PC-3 (cell line): ENCODE measurements around the gene SORL1. TPM values are rescaled to one million over a fixed set of nuclear protein-coding genes. Genes with fewer than 3 reads are reported as not detected.

Experiments
- ATAC-seq: fragments of 200-7000 bp; cut with Tn5 transposase; 2 replicates; pipeline ENCODE4 v1.9.1; 2020; ENCODE audit warnings: mild to moderate bottlenecking, moderate library complexity
- BruUV-seq: library from RNA; stranded (reverse); fragments of 400-500 nt; replicated peaks from 2 replicates; lab custom pipeline; 2021; lab: Mats Ljungman, UMichigan
- CTCF ChIA-PET: fragments of 300-600 bp; sonication (Branson Sonifier 250); formaldehyde crosslinking; loops from one replicate; lab custom pipeline; 2022; ENCODE audit warnings: antibody characterized with exemption; lab: Charles Lee
- POLR2A ChIA-PET: fragments of 300-600 bp; sonication (Branson Sonifier 250); formaldehyde crosslinking; loops from one replicate; lab custom pipeline; 2022; ENCODE audit warnings: antibody characterized with exemption; ENCODE audit not compliant: unreplicated experiment; lab: Charles Lee
- DNase-seq: peaks from one replicate; pipeline ENCODE4 v3.0.0-alpha.2; 2015
- H2AFZ ChIP-seq: fragments of 300-600 bp; sonication (generic); 2 replicates; pipeline ENCODE4 v1.6.0; 2016; ENCODE audit warnings: antibody characterized with exemption, low read length
- H3F3A ChIP-seq: fragments of 300-600 bp; sonication (generic); one replicate; pipeline ENCODE4 v1.6.0; 2017; ENCODE audit warnings: antibody characterized with exemption, low read length, control low read depth, mild to moderate bottlenecking; ENCODE audit not compliant: unreplicated experiment
- H3K27ac ChIP-seq: fragments of 300-600 bp; sonication (generic); 2 replicates; pipeline ENCODE4 v1.5.1; 2016; ENCODE audit warnings: mild to moderate bottlenecking, low read length
- H3K27me3 ChIP-seq: fragments of 300-600 bp; sonication (generic); 2 replicates; pipeline ENCODE4 v1.6.1; 2016; ENCODE audit warnings: low read length, mixed read lengths
- H3K36me3 ChIP-seq: fragments of 300-600 bp; sonication (generic); 2 replicates; pipeline ENCODE4 v1.6.1; 2016; ENCODE audit warnings: low read depth, mixed run types, low read length, mixed read lengths
- H3K4me1 ChIP-seq: fragments of 300-600 bp; sonication (generic); 2 replicates; pipeline ENCODE4 v1.5.1; 2016; ENCODE audit warnings: low read length; ENCODE audit not compliant: insufficient read depth
- H3K4me2 ChIP-seq: fragments of 300-600 bp; sonication (generic); 2 replicates; pipeline ENCODE4 v1.6.0; 2016; ENCODE audit warnings: low read length
- H3K4me3 ChIP-seq: fragments of 300-600 bp; sonication (generic); 2 replicates; pipeline ENCODE4 v1.5.1; 2016; ENCODE audit warnings: mild to moderate bottlenecking, low read length, mixed read lengths
- H3K79me2 ChIP-seq: fragments of 300-600 bp; sonication (generic); 2 replicates; pipeline ENCODE4 v1.6.1; 2017; ENCODE audit warnings: low read length, mixed read lengths
- H3K9ac ChIP-seq: fragments of 300-600 bp; sonication (generic); 2 replicates; pipeline ENCODE4 v1.6.0; 2016; ENCODE audit warnings: mild to moderate bottlenecking, low read length
- H3K9me2 ChIP-seq: fragments of 300-600 bp; sonication (generic); replicated peaks from 2 replicates; pipeline ENCODE4 v1.6.1; 2016; ENCODE audit warnings: mixed run types, low read length, mixed read lengths
- H3K9me3 ChIP-seq: fragments of 300-600 bp; sonication (generic); 2 replicates; pipeline ENCODE4 v1.6.1; 2016; ENCODE audit warnings: low read length, mixed read lengths
- H4K20me1 ChIP-seq: fragments of 300-600 bp; sonication (generic); 2 replicates; pipeline ENCODE4 v1.6.1; 2016; ENCODE audit warnings: low read length, mixed read lengths
- EZH2 ChIP-seq: fragments of 300-600 bp; sonication (generic); IDR thresholded peaks from one replicate; pipeline ENCODE4 v1.6.1; 2017; ENCODE audit warnings: antibody characterized with exemption, mild to moderate bottlenecking, low read length; ENCODE audit not compliant: unreplicated experiment
- EZH2phosphoT487 ChIP-seq: fragments of 300-600 bp; sonication (generic); IDR thresholded peaks from 2 replicates; pipeline ENCODE4 v1.6.1; 2018; ENCODE audit warnings: mild to moderate bottlenecking, antibody characterized with exemption, low read length, borderline replicate concordance
- intact Hi-C: fragments of 100-400 bp; cut with micrococcal nuclease; formaldehyde crosslinking; loops from 2 replicates; pipeline ENCODE4 v1.9.0; 2023
- total RNA-seq: library from RNA; depleted of rRNA; stranded (reverse); fragments of >200 nt; gene quantifications from 2 replicates; pipeline ENCODE4 v1.2.3, GENCODE V29; 2014
- TF ChIP-seq, protein P1 (sequence below): fragments of 300-600 bp; sonication (generic); conservative IDR thresholded peaks from 2 replicates; pipeline ENCODE4 v1.5.1; 2017; ENCODE audit warnings: antibody characterized with exemption, low read depth, mild to moderate bottlenecking, low read length

Gene SORL1
- total RNA-seq, 1 experiment from 2014 or later: 53.7 TPM

DNA sequence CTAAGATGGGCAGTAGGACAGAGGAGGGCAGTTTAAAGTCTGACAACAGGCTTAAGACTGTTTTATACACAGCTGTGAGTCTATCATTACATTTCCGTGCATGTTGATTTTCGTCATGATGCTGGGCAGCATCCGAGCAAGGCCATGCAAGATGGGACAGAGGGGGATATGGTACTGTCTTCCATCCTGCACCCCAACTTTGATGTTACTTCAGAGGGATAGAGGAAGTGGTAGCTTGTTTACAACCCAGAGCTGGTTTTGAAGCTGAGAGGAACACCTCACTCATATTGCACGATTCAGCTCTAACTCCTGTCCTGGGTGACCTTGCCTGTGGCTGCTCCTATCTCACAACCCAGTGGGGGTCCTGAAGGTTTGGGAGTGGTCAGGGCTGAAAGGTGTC is 3.0 kb upstream of the SORL1 start:
- Histone ChIP-seq H3K27me3 (no peaks in the 10 kb centered on the region), H3K4me1 (peaks cover 27% of the 10 kb centered on the region), H4K20me1 (no peaks in the 10 kb centered on the region), H3K27ac (no peak overlapping the region), H3K4me2 (no peak overlapping the region), H3K36me3 (no peaks in the 10 kb centered on the region), H2AFZ (no peak overlapping the region), H3K4me3 (no peak overlapping the region), H3K9ac (no peak overlapping the region), H3K9me3 (no peaks in the 10 kb centered on the region), H3K79me2 (peaks cover 19% of the 10 kb centered on the region), H3K9me2 (no peaks in the 10 kb centered on the region), H3F3A (no peaks in the 10 kb centered on the region)
- no peak for ATAC-seq
- CTCF ChIA-PET: no interaction called here
- POLR2A ChIA-PET: no interaction called here
- no peak for DNase-seq
- no TSS peak for BruUV-seq
- no peak for TF ChIP-seq EZH2
- no peak for TF ChIP-seq EZH2phosphoT487
- TF ChIP-seq, protein P1, sequence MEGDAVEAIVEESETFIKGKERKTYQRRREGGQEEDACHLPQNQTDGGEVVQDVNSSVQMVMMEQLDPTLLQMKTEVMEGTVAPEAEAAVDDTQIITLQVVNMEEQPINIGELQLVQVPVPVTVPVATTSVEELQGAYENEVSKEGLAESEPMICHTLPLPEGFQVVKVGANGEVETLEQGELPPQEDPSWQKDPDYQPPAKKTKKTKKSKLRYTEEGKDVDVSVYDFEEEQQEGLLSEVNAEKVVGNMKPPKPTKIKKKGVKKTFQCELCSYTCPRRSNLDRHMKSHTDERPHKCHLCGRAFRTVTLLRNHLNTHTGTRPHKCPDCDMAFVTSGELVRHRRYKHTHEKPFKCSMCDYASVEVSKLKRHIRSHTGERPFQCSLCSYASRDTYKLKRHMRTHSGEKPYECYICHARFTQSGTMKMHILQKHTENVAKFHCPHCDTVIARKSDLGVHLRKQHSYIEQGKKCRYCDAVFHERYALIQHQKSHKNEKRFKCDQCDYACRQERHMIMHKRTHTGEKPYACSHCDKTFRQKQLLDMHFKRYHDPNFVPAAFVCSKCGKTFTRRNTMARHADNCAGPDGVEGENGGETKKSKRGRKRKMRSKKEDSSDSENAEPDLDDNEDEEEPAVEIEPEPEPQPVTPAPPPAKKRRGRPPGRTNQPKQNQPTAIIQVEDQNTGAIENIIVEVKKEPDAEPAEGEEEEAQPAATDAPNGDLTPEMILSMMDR: no peak
- intact Hi-C loops: no loop called here

DNA sequence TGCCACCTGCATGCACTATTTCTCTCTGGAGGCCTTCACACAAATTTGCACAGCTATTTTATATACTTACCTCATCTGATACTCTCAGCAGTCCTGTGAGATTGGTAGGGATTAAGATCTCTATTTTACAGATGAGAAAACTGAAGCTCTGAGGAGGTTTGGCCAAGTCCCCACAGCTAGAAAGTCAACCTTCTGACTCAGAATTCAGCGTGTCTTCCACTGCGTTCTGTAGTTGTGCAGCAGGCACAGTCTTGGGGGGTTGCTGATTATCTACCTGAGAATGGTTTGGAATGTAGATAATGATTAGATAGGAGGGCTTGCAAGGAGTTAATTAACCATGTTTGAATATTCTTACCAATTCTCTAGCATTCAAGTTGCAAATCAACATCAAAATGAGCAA is 2.5 kb upstream of the SORL1 start:
- Histone ChIP-seq H3K9me3 (no peaks in the 10 kb centered on the region), H3K36me3 (no peaks in the 10 kb centered on the region), H3K27ac (no peak overlapping the region), H3K9me2 (no peaks in the 10 kb centered on the region), H3K4me3 (no peak overlapping the region), H2AFZ (no peak overlapping the region), H3K79me2 (peaks cover 24% of the 10 kb centered on the region), H4K20me1 (no peaks in the 10 kb centered on the region), H3K4me2 (no peak overlapping the region), H3K9ac (no peak overlapping the region), H3K4me1 (peaks cover 32% of the 10 kb centered on the region), H3K27me3 (no peaks in the 10 kb centered on the region), H3F3A (no peaks in the 10 kb centered on the region)
- CTCF ChIA-PET: no interaction called here
- TF ChIP-seq EZH2phosphoT487 (no peak), EZH2 (no peak)
- TF ChIP-seq, protein P1: no peak
- ATAC-seq (no peak), DNase-seq (no peak)
- BruUV-seq: no TSS peak
- intact Hi-C loops: loop anchor here (2.0 kb wide), 1 partner anchor 85 kb away; no protein-coding TSS in a partner anchor
- POLR2A ChIA-PET: no interaction called here

DNA sequence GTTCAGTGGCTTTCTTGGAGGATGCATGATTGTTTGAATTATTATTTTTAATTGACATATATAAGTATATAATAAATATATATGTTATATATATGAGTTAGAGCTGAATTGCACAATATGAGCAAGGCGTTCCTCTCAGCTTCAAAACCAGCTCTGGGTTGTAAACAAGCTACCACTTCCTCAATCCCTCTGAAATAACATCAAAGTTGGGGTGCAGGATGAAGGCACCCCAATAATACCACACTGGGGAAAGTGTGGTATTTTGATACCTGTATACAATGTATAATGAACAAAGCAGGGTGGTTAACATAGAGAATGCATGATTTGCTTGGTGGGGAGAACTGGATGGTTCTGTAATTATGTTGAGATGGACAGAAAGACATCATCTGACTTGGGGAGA is 1.7 kb upstream of the SORL1 start:
- Histone ChIP-seq H3K27ac (peak overlapping the region; percentile 65; the same call in 1 of the 2 replicates), H3K36me3 (no peaks in the 10 kb centered on the region), H3K9me2 (no peaks in the 10 kb centered on the region), H3K4me3 (peak overlapping the region; percentile 89), H3K9me3 (no peaks in the 10 kb centered on the region), H3K79me2 (peaks cover 32% of the 10 kb centered on the region), H4K20me1 (no peaks in the 10 kb centered on the region), H3K4me2 (peak overlapping the region; percentile 93), H3K9ac (no peak overlapping the region), H3K4me1 (peaks cover 35% of the 10 kb centered on the region), H3F3A (no peaks in the 10 kb centered on the region), H2AFZ (no peak overlapping the region), H3K27me3 (no peaks in the 10 kb centered on the region)
- ATAC-seq (no peak), DNase-seq (no peak)
- BruUV-seq: no TSS peak
- intact Hi-C loops: loop anchor here (2.0 kb wide), 1 partner anchor 84 kb away; no protein-coding TSS in a partner anchor
- TF ChIP-seq EZH2 (no peak), EZH2phosphoT487 (no peak)
- TF ChIP-seq, protein P1: no peak
- POLR2A ChIA-PET: no interaction called here
- CTCF ChIA-PET: interaction anchor here (0.9 kb wide), 1 partner anchor 83 kb away, joined by 5 read pairs; no protein-coding TSS in a partner anchor
